Stimulated activated CD8-positive, alpha-beta memory T cell treated with anti-CD3 and anti-CD28 coated beads, Interleukin-15, amount 100 ng/mL, for 48 hours (primary cell): ENCODE results near the gene C1orf174.

ENCODE experiments used
- DNase-seq, 2 donors: peaks; one replicate each; pipeline ENCODE4 v3.0.0-alpha.2; 2020; ENCODE audit warnings: low read depth in 2 of 2

The C1orf174 gene

GRCh38 chr1:3900150-3900968, at the start of gene C1orf174:
Gene C1orf174, minus strand, starts transcription at chr1:3900272. Its CDS starts 86 bp downstream, at chr1:3900186.
- peak; percentile 82 to 85 for DNase-seq

DNA sequence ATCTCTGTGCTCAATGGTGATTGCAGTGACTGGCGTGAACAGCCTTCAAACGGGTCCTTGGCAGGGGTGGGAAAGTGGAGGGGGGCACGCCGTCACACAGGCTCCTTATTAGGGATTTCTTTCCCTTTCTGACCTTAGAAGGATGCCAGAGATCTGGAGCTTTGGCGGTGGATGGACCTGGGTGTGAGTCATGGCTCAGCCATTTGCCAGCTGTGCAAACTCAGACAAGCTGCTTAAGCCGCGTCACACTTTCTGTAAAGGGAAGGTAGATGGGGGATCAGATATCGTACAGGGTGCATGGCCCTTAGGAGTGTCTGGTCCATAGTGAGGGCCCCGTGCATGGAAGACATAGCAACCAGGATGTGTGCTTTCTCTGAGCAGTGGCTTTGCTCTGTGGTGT, 48.3 kb upstream of the C1orf174 start:
- DNase-seq = no peak

GRCh38 chr1:3945916-3946840, 46.1 kb upstream of the C1orf174 start:
- DNase-seq = no peak

DNA sequence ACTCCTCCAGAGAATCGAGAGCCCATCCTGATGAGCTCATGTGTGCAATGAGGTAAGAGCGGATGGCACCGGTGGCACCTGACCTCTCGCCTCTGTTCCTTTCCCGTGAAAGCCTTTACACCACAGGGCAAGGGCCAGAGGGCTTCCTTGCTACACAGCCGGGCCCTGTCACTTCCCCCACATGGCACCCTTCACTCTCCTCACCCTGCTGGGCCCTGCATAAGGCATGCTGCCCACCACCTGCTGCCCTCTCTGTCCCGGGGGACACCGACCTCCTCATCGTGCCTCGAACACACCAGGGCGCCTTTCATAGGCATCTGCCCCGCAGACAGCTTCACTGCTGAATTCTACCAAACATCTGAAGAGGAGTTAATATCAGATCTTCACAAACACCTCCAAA, 45.1 kb upstream of the C1orf174 start:
- no peak for DNase-seq

- no peak for DNase-seq
Observed at GRCh38 chr1:3944578-3945125, 44.6 kb upstream of the C1orf174 start.

GRCh38 chr1:3943806-3944577, 43.9 kb upstream of the C1orf174 start:
- DNase-seq = no peak

- DNase-seq = no peak
Observed at GRCh38 chr1:3943123-3943431, 43.0 kb upstream of the C1orf174 start.

DNA sequence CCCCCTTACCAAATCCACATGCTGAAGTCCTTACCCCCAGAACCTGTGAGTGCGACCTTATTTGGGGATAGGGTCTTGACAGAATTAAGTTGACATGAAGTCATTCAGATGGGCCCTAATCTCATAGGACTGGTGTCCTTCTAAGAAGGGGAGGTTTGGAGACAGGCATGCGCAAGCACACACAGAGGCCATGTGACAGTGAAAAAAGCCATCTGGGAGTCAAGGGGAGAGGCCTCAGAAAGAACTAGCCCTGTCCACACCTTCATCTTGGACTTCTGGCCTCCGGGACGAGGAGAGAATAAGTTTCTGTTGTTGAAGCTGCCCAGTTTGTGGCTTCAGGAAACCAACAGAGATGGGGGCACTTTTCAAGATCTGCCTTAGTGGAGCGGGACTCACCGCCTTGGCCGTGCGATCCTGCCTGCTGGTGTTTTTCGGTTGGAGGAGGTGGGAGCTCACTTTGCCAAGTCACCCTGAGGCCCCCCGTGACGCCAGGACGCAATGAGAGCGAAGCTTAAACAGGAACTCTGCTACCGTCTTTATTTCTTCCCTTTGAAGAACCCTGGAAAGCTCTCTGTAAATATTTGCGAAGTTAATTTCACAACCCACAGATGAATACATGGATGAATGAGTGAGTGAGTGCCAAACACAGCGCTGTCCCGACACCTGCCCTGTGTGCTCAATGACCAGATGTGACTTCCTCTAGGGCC, 42.5 kb upstream of the C1orf174 start:
- no peak for DNase-seq

DNA sequence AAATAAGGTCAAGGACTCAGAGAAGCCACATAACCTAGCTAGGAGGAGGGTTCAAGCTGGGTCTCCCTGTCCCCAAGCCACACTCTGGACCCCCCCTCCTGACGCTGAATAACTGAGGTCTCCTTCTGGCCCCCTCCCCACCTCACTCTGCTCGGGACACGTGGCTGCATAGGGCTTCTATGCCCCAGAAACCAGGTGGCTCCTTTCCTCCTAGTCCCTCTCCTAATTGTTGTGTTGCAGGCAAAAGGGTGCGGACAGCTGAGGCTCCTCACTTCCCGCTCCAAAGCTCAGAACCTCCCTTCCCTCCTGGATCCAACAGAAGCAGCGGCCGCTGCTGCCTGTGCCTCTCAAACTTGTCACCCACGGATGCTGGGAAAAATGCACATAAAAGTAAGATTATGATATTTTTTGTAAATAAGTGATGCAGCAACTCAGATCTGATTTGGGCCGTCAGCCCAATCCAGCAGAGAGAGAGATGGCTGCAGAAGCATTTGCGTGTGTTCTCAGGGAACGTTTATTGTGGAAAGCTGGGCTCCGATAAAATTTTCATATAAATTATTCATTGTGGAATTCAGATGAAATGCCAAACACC, 40.8 kb upstream of the C1orf174 start:
- no peak for DNase-seq

DNA sequence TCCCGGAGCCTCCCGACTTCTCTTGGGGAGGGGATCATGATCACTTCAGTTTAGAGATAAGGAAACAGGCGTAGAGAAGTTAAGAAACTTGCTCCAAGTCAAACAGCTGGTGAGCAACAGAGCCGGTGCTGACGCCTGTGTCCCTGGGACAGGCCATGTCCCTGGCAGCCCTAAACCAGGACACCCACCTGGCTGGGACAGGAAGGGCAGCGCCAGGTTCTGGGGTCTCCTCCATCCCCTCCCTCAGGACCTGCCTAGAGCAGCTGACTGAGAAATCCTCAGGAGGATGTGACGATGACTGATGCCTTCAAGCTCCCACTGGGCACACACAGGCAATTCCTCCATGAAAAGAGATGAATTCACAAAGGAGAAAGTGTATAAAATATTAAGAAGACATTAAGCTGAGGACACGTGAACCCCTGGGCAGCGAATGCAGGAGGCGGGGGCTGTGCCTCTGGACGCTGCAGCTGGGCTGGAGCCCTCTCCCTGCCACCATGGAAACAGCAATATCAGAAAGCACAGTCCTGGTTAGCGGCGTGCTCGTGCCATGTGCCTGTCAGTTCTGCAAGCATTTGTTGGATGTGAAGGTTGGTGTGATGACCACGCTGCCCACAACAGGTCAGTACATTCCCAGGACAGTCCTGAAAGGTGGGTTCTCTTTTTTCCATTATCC, 40.1 kb upstream of the C1orf174 start:
- no peak for DNase-seq

GRCh38 chr1:3939242-3940080, 39.4 kb upstream of the C1orf174 start:
- no peak for DNase-seq

DNA sequence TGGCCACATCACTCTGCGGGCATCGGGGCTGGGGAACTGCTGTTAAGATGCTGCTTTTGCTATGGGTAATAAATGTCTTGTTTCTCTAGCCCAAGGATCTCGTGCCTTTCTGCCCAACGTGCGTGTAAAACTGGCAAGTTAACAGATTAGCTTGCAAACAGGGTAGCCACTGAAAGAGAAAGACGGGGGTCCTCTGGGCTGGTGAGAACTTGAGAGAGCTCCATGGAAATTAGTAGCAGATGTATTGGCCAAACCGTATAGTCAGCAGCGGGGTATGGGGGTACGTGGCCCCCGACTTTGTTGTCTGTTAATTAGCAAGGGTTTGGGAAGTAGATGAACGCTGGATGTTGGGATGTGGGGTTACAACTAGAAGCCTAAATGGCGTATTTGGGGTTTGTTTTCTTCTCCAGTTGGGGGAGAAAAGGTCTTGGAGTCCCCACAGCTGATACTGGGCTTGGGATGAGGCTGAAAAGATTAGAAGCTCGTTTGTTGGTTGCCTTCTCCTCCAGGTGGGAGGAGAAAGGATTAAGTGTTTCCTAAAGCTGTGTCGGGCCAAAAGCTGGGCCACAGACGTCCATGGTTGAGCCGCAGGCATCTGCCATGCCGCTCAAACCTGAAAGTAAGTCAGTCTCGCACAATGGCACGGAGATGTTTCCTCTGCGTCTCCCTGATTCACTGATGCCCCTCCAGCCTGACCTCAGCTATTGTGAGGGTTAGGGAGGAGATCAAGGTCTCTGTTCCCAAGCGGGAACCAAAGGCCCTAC, 32.3 kb upstream of the C1orf174 start:
- no peak for DNase-seq

DNA sequence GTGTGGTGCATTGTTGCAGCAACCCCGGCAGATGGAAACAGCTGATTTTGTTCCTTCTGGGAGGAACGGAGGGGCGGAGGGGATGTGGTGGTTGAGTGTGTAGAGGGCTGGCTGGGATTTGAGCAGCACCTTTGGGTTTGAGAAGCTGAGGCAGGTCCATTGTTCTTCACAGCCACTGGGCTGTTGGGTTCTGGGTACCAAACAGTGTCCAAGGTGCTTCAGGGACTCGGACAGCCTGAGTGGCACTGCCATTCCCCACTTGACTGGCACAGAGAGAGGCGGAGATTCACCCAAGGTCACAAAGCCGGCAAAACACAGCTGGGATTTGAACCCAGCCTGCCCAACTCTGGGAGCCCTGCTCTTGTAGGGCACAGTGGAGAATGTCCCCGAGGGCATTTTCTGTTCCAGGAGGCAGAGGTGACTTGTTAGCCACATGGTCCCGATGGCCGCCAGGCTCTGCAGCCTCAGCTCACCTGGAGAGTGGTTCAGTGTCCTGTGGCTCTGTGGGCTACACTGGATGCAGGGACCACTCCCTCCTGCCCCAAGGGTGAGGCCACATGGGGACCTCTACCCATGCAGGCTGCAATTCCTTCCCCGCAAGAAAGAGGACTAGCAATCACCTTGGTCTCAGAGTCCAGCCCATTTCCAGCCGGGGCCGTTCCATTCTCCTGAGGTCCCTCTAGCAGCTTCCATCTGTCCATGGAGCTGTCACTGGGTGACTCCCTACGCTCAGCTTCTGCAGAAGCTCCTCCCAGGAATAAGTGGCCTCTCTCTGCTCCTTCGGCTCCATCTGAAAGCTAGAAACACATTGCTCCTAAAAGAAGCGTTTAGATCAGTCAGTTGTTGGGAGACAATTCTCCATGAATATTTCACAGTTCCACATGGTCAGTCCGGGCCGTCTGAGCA, 31.2 kb upstream of the C1orf174 start:
- DNase-seq = no peak

- DNase-seq = no peak
Observed at GRCh38 chr1:3930301-3931006, 30.4 kb upstream of the C1orf174 start.

DNA sequence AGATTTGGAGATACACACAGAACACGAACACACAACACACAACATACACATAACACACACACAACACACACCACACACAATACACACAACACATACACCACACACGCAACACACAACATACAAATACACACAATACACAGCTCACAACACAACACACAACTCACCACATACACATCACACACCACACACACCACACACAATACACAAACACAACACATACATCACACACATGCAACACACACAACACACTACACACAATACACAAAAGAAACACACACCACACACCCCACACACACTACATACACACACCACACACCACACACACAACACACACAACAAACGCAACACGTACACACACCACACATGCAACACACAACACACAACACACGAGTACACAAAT, 29.1 kb upstream of the C1orf174 start:
- DNase-seq = no peak

DNA sequence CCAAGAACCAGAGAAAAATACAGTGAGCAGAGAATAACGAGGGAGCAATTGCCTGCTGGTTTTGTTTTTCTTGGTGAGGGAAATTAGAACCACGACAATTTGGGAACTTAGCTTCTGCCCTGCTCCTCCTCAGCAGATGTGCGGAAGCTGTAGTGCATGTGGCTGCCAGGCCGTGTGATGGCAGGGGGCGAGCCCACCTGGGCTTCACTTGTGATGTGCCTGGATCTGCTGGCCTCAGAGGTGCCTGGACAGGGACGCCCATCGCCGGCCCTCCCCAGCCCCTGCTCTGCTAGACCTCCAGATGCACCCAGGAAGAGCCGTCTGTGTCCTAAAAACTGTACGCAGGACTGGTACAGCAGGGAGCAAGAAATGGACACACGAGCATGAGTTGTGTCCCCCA, 28.5 kb upstream of the C1orf174 start:
- no peak for DNase-seq

DNA sequence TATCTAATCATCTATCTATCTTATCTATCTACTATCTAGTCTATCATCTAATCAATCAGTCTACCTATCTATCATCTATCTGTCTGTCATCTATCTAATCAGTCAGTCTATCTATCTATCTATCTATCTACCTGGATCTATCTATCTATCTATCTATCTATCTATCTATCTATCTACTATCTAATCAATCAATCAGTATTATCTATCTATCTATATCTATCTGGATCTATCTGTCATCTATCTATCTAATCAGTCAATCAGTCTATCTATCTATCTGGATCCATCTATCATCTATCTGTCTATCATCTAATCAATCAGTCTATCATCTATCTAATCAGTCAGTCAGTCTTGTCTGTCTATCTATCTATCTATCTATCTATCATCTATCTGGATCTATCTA, 26.9 kb upstream of the C1orf174 start:
- no peak for DNase-seq
